Fibroblast of lung (primary cell): ENCODE measurements around the gene SERPINH1.

Experiments used
- EZH2 ChIP-seq: IDR thresholded peaks from 2 replicates; pipeline ENCODE4 v1.5.1; 2012; ENCODE audit warnings: low read length, control low read depth, mild to moderate bottlenecking; ENCODE audit errors: missing control alignments
- TF ChIP-seq, protein P1 (sequence below), 2 donors: IDR thresholded peaks in 1 of 2; conservative IDR thresholded peaks in 1 of 2; 1 replicate in 1 of 2; 2 replicates in 1 of 2; pipeline ENCODE4 v1.5.1; 2011 to 2012; ENCODE audit warnings: low read length in 2 of 2, control low read depth in 1 of 2, inconsistent platforms in 1 of 2, low read depth in 1 of 2, mild to moderate bottlenecking in 1 of 2

DNA sequence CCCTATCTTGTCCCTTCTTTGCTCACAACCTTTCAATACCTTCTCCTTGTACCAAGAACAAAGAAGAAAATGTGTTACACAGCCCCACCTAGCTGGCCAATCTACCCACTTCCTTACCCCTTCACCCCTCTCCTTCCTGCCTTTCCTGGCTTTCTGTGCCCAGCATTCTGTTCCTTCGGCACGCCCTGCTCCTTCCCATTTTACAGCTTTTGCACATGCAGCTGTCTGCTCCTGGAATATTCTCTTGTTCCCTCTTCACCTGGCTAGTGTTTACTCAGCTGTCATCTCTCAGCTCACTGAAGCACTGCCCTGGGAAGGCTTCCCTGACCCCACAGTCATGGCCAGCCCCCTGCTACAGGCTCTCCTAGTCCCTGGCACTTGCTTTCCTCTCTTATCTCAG is 30.7 kb downstream of the SERPINH1 start:
- TF ChIP-seq, protein P1, sequence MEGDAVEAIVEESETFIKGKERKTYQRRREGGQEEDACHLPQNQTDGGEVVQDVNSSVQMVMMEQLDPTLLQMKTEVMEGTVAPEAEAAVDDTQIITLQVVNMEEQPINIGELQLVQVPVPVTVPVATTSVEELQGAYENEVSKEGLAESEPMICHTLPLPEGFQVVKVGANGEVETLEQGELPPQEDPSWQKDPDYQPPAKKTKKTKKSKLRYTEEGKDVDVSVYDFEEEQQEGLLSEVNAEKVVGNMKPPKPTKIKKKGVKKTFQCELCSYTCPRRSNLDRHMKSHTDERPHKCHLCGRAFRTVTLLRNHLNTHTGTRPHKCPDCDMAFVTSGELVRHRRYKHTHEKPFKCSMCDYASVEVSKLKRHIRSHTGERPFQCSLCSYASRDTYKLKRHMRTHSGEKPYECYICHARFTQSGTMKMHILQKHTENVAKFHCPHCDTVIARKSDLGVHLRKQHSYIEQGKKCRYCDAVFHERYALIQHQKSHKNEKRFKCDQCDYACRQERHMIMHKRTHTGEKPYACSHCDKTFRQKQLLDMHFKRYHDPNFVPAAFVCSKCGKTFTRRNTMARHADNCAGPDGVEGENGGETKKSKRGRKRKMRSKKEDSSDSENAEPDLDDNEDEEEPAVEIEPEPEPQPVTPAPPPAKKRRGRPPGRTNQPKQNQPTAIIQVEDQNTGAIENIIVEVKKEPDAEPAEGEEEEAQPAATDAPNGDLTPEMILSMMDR (conservative IDR thresholded peaks at IDR 0.05 in 1 of 2, IDR thresholded peaks at IDR 0.05 in 1 of 2; ENCODE audit: low read depth in 1 of 2, low read length in 2 of 2), result no peak
- TF ChIP-seq EZH2, result no peak
